GM12878 (cell line): Measurements from ENCODE around the gene MGAT3.

Source experiments
- BRCA1 ChIP-seq: IDR thresholded peaks from 2 replicates; pipeline ENCODE4 v1.6.1; 2011; ENCODE audit warnings: low read depth, low read length, improper control_type of control experiment
- MAX ChIP-seq: IDR thresholded peaks from 2 replicates; pipeline ENCODE4 v1.6.1; 2012; ENCODE audit warnings: low read depth, low read length, improper control_type of control experiment
- MEF2A ChIP-seq: IDR thresholded peaks from 2 replicates; pipeline ENCODE4 v1.6.1; 2011; ENCODE audit warnings: low read depth, mild to moderate bottlenecking, low read length, moderate library complexity; ENCODE audit not compliant: insufficient read depth
- TF ChIP-seq, protein P1 (sequence below): IDR thresholded peaks from 2 replicates; pipeline ENCODE4 v1.6.1; 2011; ENCODE audit warnings: borderline replicate concordance, low read depth, mild to moderate bottlenecking, moderate library complexity, low read length; ENCODE audit not compliant: insufficient read depth, poor library complexity, severe bottlenecking

GRCh38 chr22:39510529-39511149 is 53.8 kb downstream of the MGAT3 start:
- TF ChIP-seq BRCA1 (no peak), MAX (no peak), MEF2A (no peak)
- TF ChIP-seq, protein P1, sequence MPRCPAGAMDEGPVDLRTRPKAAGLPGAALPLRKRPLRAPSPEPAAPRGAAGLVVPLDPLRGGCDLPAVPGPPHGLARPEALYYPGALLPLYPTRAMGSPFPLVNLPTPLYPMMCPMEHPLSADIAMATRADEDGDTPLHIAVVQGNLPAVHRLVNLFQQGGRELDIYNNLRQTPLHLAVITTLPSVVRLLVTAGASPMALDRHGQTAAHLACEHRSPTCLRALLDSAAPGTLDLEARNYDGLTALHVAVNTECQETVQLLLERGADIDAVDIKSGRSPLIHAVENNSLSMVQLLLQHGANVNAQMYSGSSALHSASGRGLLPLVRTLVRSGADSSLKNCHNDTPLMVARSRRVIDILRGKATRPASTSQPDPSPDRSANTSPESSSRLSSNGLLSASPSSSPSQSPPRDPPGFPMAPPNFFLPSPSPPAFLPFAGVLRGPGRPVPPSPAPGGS: no peak
